Measurements from ENCODE around the gene ZNF816. TPM values are rescaled to one million over a fixed set of nuclear protein-coding genes. Genes with fewer than 3 reads are reported as not detected.
"Not testable (repeated sequence)": the region's sequence is repeated elsewhere in the genome, so short reads cannot be mapped to it uniquely, and the experiment has no call there.

Gene ZNF816
- total RNA-seq, 1 experiment from 2014 or later = 8.9 TPM

- intact Hi-C loops (cut with micrococcal nuclease) = no loop called here
- Histone ChIP-seq H3K9me3 (ENCODE audit: control insufficient read depth in 1 of 2, insufficient read depth in 1 of 2, low read depth in 1 of 2, low read length in 2 of 2) (peaks cover 18 to 24% of the 10 kb centered on the region in 2 experiments; a peak in 2 of 4 replicates), H3K79me2 (ENCODE audit: insufficient read depth, low read length) (no peaks in the 10 kb centered on the region), H3K27ac (ENCODE audit: low read depth, low read length) (no peak overlapping the region), H3K4me1 (ENCODE audit: control insufficient read depth in 1 of 2, insufficient read depth in 2 of 2, low read length in 2 of 2) (peaks cover 5 to 12% of the 10 kb centered on the region in 2 experiments; a peak in 2 of 4 replicates), H2AFZ (ENCODE audit: low read depth, low read length, poor library complexity, severe bottlenecking) (no peak overlapping the region), H4K20me1 (ENCODE audit: insufficient read depth) (no peaks in the 10 kb centered on the region), H3K27me3 (ENCODE audit: insufficient read depth, low read length) (no peaks in the 10 kb centered on the region), H3K9ac (ENCODE audit: low read length) (no peak overlapping the region), H3K4me2 (ENCODE audit: low read length) (no peak overlapping the region), H3K9me2 (ENCODE audit: insufficient read depth) (no peaks in the 10 kb centered on the region), H3K36me3 (ENCODE audit: control insufficient read depth in 1 of 2, insufficient read depth in 2 of 2, low read length in 2 of 2) (peaks cover 1 to 8% of the 10 kb centered on the region in 2 experiments; a peak in 2 of 4 replicates), H3K4me3 (replicated peaks in 1 of 2; ENCODE audit: low read depth in 1 of 2, low read length in 2 of 2) (no peak overlapping the region)
- RAD21 ChIA-PET (ENCODE audit: low non-redundant PET in 1 of 2, low total read pairs in 2 of 2, uncharacterized antibody in 2 of 2, unreplicated experiment in 2 of 2) = no interaction called here
- DNase-seq (ENCODE audit: low read depth, low spot score) = no peak
- POLR2A ChIA-PET = no interaction called here
- CTCF ChIA-PET = no interaction called here
- BruUV-seq (replicated peaks) = no TSS peak
- TF ChIP-seq SRF (IDR thresholded peaks at IDR 0.05; ENCODE audit: low read depth) (no peak), FOSL1 (IDR thresholded peaks at IDR 0.05; ENCODE audit: low read depth) (no peak), CBX3 (IDR thresholded peaks at IDR 0.05; ENCODE audit: low read depth) (no peak), ATF3 (IDR thresholded peaks at IDR 0.05) (no peak), MAX (IDR thresholded peaks at IDR 0.05) (no peak), SIN3A (IDR thresholded peaks at IDR 0.05; ENCODE audit: low read depth) (no peak), JUND (IDR thresholded peaks at IDR 0.05) (no peak), EZH2phosphoT487 (IDR thresholded peaks at IDR 0.05; ENCODE audit: borderline replicate concordance) (no peak), POLR2AphosphoS5 (IDR thresholded peaks at IDR 0.05; ENCODE audit: low read depth, low read length) (no peak), POLR2A (IDR thresholded peaks at IDR 0.05; ENCODE audit: borderline replicate concordance, extremely low read depth, insufficient read depth, insufficient read length) (no peak), ZFX (IDR thresholded peaks at IDR 0.05) (no peak), EGR1 (IDR thresholded peaks at IDR 0.05; ENCODE audit: low read depth) (no peak)
- ATAC-seq = no peak
These were observed 16.9 kb downstream of the ZNF816 start for GRCh38 chr19:52945652-52946321.

- H3K4me2 ChIP-seq (ENCODE audit: low read length); H4K20me1 ChIP-seq (ENCODE audit: insufficient read depth); H3K9me2 ChIP-seq (ENCODE audit: insufficient read depth); H3K27me3 ChIP-seq (ENCODE audit: insufficient read depth, low read length); H3K36me3 ChIP-seq (ENCODE audit: control insufficient read depth in 1 of 2, insufficient read depth in 2 of 2, low read length in 2 of 2); POLR2A ChIA-PET; H3K79me2 ChIP-seq (ENCODE audit: insufficient read depth, low read length); ATAC-seq; CTCF ChIA-PET; RAD21 ChIA-PET (ENCODE audit: low non-redundant PET in 1 of 2, low total read pairs in 2 of 2, uncharacterized antibody in 2 of 2, unreplicated experiment in 2 of 2); H3K4me3 ChIP-seq (replicated peaks in 1 of 2; ENCODE audit: low read depth in 1 of 2, low read length in 2 of 2); H2AFZ ChIP-seq (ENCODE audit: low read depth, low read length, poor library complexity, severe bottlenecking); H3K27ac ChIP-seq (ENCODE audit: low read depth, low read length); BruUV-seq (replicated peaks); H3K9ac ChIP-seq (ENCODE audit: low read length); DNase-seq (ENCODE audit: low read depth, low spot score): not testable (repeated sequence)
- intact Hi-C loops (cut with micrococcal nuclease) = loop anchor here (5.0 kb wide), 1 partner anchor 48 kb away; the partner anchor contains the start of gene ZNF320
- peaks cover 15 to 17% of the 10 kb centered on the region in 2 experiments; a peak in 2 of 4 replicates for H3K9me3 ChIP-seq (ENCODE audit: control insufficient read depth in 1 of 2, insufficient read depth in 1 of 2, low read depth in 1 of 2, low read length in 2 of 2)
- peaks cover 5 to 12% of the 10 kb centered on the region in 2 experiments; a peak in 2 of 4 replicates for H3K4me1 ChIP-seq (ENCODE audit: control insufficient read depth in 1 of 2, insufficient read depth in 2 of 2, low read length in 2 of 2)
These were observed 17.8 kb downstream of the ZNF816 start for GRCh38 chr19:52944703-52945493.

Data from HCT116 (cell line).